ENCODE results near the gene GPR173.

The GPR173 gene

GRCh38 chrX:53048169-53049126 lies at the start of gene GPR173:
GPR173 (plus strand) TSS chrX:53048789; CDS start chrX:53076622, 27,833 bp downstream.
- no peak for DNase-seq

GRCh38 chrX:53000447-53001135 lies 48.0 kb upstream of the GPR173 start:
- DNase-seq, result no peak

GRCh38 chrX:53001958-53002357 lies 46.6 kb upstream of the GPR173 start:
- no peak for DNase-seq

GRCh38 chrX:53003111-53003510 lies 45.5 kb upstream of the GPR173 start:
- no peak for DNase-seq

- DNase-seq, result no peak
Observed at GRCh38 chrX:53004038-53004437, 44.6 kb upstream of the GPR173 start.

GRCh38 chrX:53004811-53005210 lies 43.8 kb upstream of the GPR173 start:
- no peak for DNase-seq

- no peak for DNase-seq
Observed at GRCh38 chrX:53005327-53005726, 43.3 kb upstream of the GPR173 start.

- DNase-seq, result no peak
Observed at GRCh38 chrX:53009032-53009431, 39.6 kb upstream of the GPR173 start.

- DNase-seq, result no peak
Observed at GRCh38 chrX:53013291-53013690, 35.3 kb upstream of the GPR173 start.

GRCh38 chrX:53018627-53019026 lies 30.0 kb upstream of the GPR173 start:
- peak; percentile 18 for DNase-seq

- no peak for DNase-seq
Observed at GRCh38 chrX:53022381-53022780, 26.2 kb upstream of the GPR173 start.

- DNase-seq, result no peak
Observed at GRCh38 chrX:53028678-53029077, 19.9 kb upstream of the GPR173 start.

- DNase-seq, result no peak
Observed at GRCh38 chrX:53031380-53031779, 17.2 kb upstream of the GPR173 start.

GRCh38 chrX:53036149-53036548 lies 12.4 kb upstream of the GPR173 start:
- DNase-seq, result no peak

GRCh38 chrX:53039236-53039635 lies 9.4 kb upstream of the GPR173 start:
- DNase-seq, result peak; percentile 39

GRCh38 chrX:53044995-53045394 lies 3.6 kb upstream of the GPR173 start:
- DNase-seq, result no peak

- DNase-seq, result no peak
Observed at GRCh38 chrX:53047228-53047627, 1.4 kb upstream of the GPR173 start.

- DNase-seq, result no peak
Observed at GRCh38 chrX:53049127-53049517, 533 bp downstream of the GPR173 start.

- DNase-seq, result no peak
Observed at GRCh38 chrX:53050841-53051240, 2.3 kb downstream of the GPR173 start.

- no peak for DNase-seq
Observed at GRCh38 chrX:53055244-53055849, 6.8 kb downstream of the GPR173 start.

GRCh38 chrX:53056292-53056691 lies 7.7 kb downstream of the GPR173 start:
- no peak for DNase-seq

- DNase-seq, result peak; percentile 16
Observed at GRCh38 chrX:53065104-53065503, 16.5 kb downstream of the GPR173 start.

- DNase-seq, result no peak
Observed at GRCh38 chrX:53071064-53071463, 22.5 kb downstream of the GPR173 start.
